Thoracic aorta (tissue), 2 donors: Measurements from ENCODE around the gene OR10H5. TPM values are rescaled to one million over a fixed set of nuclear protein-coding genes. Genes with fewer than 3 reads are reported as not detected.
"Not testable (repeated sequence)": the region's sequence is repeated elsewhere in the genome, so short reads cannot be mapped to it uniquely, and the experiment has no call there.

Source experiments
- ATAC-seq: fragments of 150-250 bp; one replicate; pipeline ENCODE4 v1.8.0; 2017; ENCODE audit warnings: low read depth; ENCODE audit not compliant: insufficient number of reproducible peaks, low FRiP score
- DNase-seq: peaks from one replicate; pipeline ENCODE4 v3.0.0-alpha.2; 2020; ENCODE audit warnings: low spot score
- H3K27ac ChIP-seq, 2 donors: fragments of 200-600 bp; sonication (generic); 1 replicate in 1 of 2; 2 replicates in 1 of 2; pipeline ENCODE4 v1.5.1; 2016; ENCODE audit warnings: mild to moderate bottlenecking in 2 of 2, moderate library complexity in 2 of 2
- H3K27me3 ChIP-seq: fragments of 200-600 bp; sonication (generic); replicated peaks from 2 replicates; pipeline ENCODE4 v1.6.0; 2016; ENCODE audit warnings: mild to moderate bottlenecking; ENCODE audit not compliant: insufficient read depth
- H3K36me3 ChIP-seq: fragments of 200-600 bp; sonication (generic); one replicate; pipeline ENCODE4 v1.5.1; 2016
- H3K4me1 ChIP-seq, 2 donors: fragments of 200-600 bp; sonication (generic); 1 replicate in 1 of 2; 2 replicates in 1 of 2; pipeline versions ENCODE4 v1.5.1 to v1.6.0; 2016; ENCODE audit warnings: low read depth in 2 of 2, mild to moderate bottlenecking in 1 of 2; ENCODE audit not compliant: control insufficient read depth in 1 of 2
- H3K4me3 ChIP-seq: fragments of 200-600 bp; sonication (generic); 2 replicates; pipeline ENCODE4 v1.5.1; 2016; ENCODE audit warnings: mild to moderate bottlenecking
- H3K9me3 ChIP-seq: fragments of 200-600 bp; sonication (generic); 2 replicates; pipeline ENCODE4 v1.5.1; 2016
- CTCF ChIP-seq: fragments of 200-600 bp; sonication (generic); IDR thresholded peaks from one replicate; pipeline ENCODE4 v1.5.1; 2019; ENCODE audit warnings: antibody characterized with exemption
- total RNA-seq, 2 donors: library from RNA; depleted of rRNA; stranded (reverse); fragments of >200 nt; gene quantifications; one replicate each; pipeline versions ENCODE4 v1.1.0 to v1.2.3, GENCODE V29; 2016

OR10H5 gene
- total RNA-seq, 2 donors from 2014 or later = not detected

GRCh38 chr19:15840833-15841232 lies 53.4 kb downstream of the OR10H5 start:
- Histone ChIP-seq H3K9me3 (no peaks in the 10 kb centered on the region), H3K4me1 (peaks cover 0 to 12% of the 10 kb centered on the region in 2 donors), H3K27me3 (no peaks in the 10 kb centered on the region), H3K4me3 (no peak overlapping the region), H3K36me3 (no peaks in the 10 kb centered on the region), H3K27ac (no peak overlapping the region)
- no peak for ATAC-seq
- no peak for DNase-seq
- no peak for TF ChIP-seq CTCF

- no peak for TF ChIP-seq CTCF
- Histone ChIP-seq H3K4me3 (no peak overlapping the region), H3K27ac (no peak overlapping the region), H3K27me3 (no peaks in the 10 kb centered on the region), H3K36me3 (no peaks in the 10 kb centered on the region), H3K4me1 (peaks cover 0 to 8% of the 10 kb centered on the region in 2 donors), H3K9me3 (no peaks in the 10 kb centered on the region)
- DNase-seq (no peak), ATAC-seq (no peak)
These were observed 54.6 kb downstream of the OR10H5 start for GRCh38 chr19:15841875-15842569.

GRCh38 chr19:15843203-15843893 lies 55.9 kb downstream of the OR10H5 start:
- H3K4me1 ChIP-seq = no peaks in the 10 kb centered on the region
- no peaks in the 10 kb centered on the region for H3K36me3 ChIP-seq
- no peak overlapping the region for H3K4me3 ChIP-seq
- no peak overlapping the region for H3K27ac ChIP-seq
- no peak for TF ChIP-seq CTCF
- DNase-seq (no peak), ATAC-seq (no peak)
- no peaks in the 10 kb centered on the region for H3K9me3 ChIP-seq
- H3K27me3 ChIP-seq = no peaks in the 10 kb centered on the region

- H3K27me3 ChIP-seq, H3K27ac ChIP-seq, H3K4me1 ChIP-seq, H3K36me3 ChIP-seq, H3K4me3 ChIP-seq, ATAC-seq, DNase-seq, H3K9me3 ChIP-seq: not testable (repeated sequence)
These were observed 56.4 kb downstream of the OR10H5 start for GRCh38 chr19:15843894-15844222.

GRCh38 chr19:15846923-15847322 lies 59.5 kb downstream of the OR10H5 start:
- Histone ChIP-seq H3K4me3 (no peak overlapping the region), H3K27ac (no peak overlapping the region), H3K9me3 (no peaks in the 10 kb centered on the region), H3K4me1 (no peaks in the 10 kb centered on the region), H3K36me3 (no peaks in the 10 kb centered on the region), H3K27me3 (no peaks in the 10 kb centered on the region)
- no peak for DNase-seq
- no peak for TF ChIP-seq CTCF
- no peak for ATAC-seq
